Activated effector memory CD4-positive, alpha-beta T cell treated with anti-CD3 and anti-CD28 coated beads, Interleukin-2, amount 50 U/mL, for 16 hours (primary cell): ENCODE measurements around the gene TRIM8.

Experiments used
- DNase-seq: peaks from one replicate; pipeline ENCODE4 v3.0.0-alpha.2; 2020

The TRIM8 gene

DNA sequence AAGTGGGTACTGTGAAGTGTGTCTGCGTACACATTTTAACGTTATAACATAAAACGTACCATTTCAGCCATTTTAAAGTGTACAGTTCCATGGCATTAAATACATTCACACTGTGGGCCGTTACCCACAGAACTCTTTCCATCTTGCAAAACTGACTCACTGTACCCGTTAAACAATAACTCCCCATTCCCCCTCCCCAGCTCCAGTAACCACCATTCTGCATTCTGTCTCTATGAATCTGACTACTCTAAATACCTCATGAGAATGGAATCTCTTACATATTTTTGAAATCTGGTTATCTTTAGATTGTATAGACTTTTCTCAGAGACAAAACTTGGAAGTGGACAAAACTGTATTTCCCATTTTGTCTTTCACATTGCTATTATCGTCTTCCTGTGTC, 60.6 kb downstream of the TRIM8 start:
- no peak for DNase-seq

DNA sequence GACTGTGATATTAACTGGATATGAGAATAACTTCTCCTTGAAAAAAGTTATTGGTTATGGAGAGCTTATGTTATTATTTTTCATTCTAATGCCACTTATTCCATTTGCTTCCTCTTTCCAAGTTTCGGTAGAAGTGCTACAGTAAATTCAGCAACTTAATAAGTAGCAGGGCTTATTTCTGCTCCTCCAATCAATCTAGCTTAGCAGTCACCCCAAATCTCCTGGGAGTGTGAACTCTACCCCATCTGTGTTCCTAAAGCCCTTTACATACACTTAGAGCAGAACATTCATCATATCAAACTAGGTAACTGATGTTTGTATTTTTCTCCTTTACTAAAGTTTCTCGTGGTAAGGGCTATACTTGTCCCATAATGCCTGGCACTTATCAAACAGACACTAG, 61.3 kb downstream of the TRIM8 start:
- no peak for DNase-seq
